A549 (cell line): ENCODE measurements around the gene ZNF423. TPM values are rescaled to one million over a fixed set of nuclear protein-coding genes. Genes with fewer than 3 reads are reported as not detected.

Experiments
- ATAC-seq, 2 experiments: fragments of 200-7000 bp in 1 of 2; fragments of >200 bp in 1 of 2; cut with Nextera tagmentation in 1 of 2; cut with Tn5 transposase in 1 of 2; 3 replicates each; pipeline versions ENCODE4 v1.8.0 to v1.9.1; 2018 to 2020; ENCODE audit warnings: mild to moderate bottlenecking in 1 of 2, moderate library complexity in 1 of 2
- CTCF ChIA-PET: fragments of 300-600 bp; sonication (Branson Sonifier 250); formaldehyde crosslinking; extraction: SDS; loops from one replicate; lab custom pipeline; 2021; ENCODE audit warnings: antibody characterized with exemption, inconsistent platforms; lab: Yijun Ruan, JAX
- POLR2A ChIA-PET: fragments of 350-600 bp; formaldehyde crosslinking; extraction: SDS; loops from one replicate; lab custom pipeline; 2021; ENCODE audit warnings: antibody characterized with exemption, inconsistent platforms; lab: Yijun Ruan, JAX
- DNase-seq, 2 experiments: peaks; one replicate each; pipeline versions ENCODE4 v3.0.0 to v3.0.0-alpha.2; 2011 to 2016; ENCODE audit warnings: low read depth in 1 of 2, low spot score in 1 of 2
- FAIRE-seq: peaks from 2 replicates; lab custom pipeline; 2011; peaks lifted over from hg19 to GRCh38; lab: Jason Lieb, UNC
- H3K27ac ChIP-seq, 2 experiments: fragments of >200 bp; sonication (Bioruptor Twin); formaldehyde crosslinking; 3 replicates each; pipeline ENCODE4 v1.5.1; 2016 to 2017
- H3K4me1 ChIP-seq: fragments of >200 bp; sonication (Bioruptor Twin); formaldehyde crosslinking; 3 replicates; pipeline ENCODE4 v1.6.1; 2016
- H3K4me2 ChIP-seq: fragments of >200 bp; sonication (Bioruptor Twin); formaldehyde crosslinking; 3 replicates; pipeline ENCODE4 v1.6.1; 2016
- H3K4me3 ChIP-seq: fragments of >200 bp; sonication (Bioruptor Twin); formaldehyde crosslinking; 3 replicates; pipeline ENCODE4 v1.5.1; 2016
- H3K9me3 ChIP-seq: fragments of >200 bp; sonication (Bioruptor Twin); formaldehyde crosslinking; 3 replicates; pipeline ENCODE4 v1.6.1; 2016
- BHLHE40 ChIP-seq: IDR thresholded peaks from 2 replicates; pipeline ENCODE4 v1.6.1; 2012; ENCODE audit warnings: low read depth, low read length, inconsistent platforms
- CHD2 ChIP-seq: fragments of 150-350 bp; IDR thresholded peaks from 2 replicates; pipeline ENCODE4 v1.6.1; 2014; ENCODE audit warnings: low read length; ENCODE audit not compliant: partially characterized antibody
- EHF ChIP-seq: fragments of 250-450 bp; sonication (Bioruptor Pico); IDR thresholded peaks from 2 replicates; pipeline ENCODE4 v1.5.0; 2020; ENCODE audit warnings: mild to moderate bottlenecking
- EHMT2 ChIP-seq: fragments of 200-600 bp; sonication (generic); IDR thresholded peaks from 2 replicates; pipeline ENCODE4 v1.6.1; 2016; ENCODE audit warnings: antibody characterized with exemption, low read depth, mild to moderate bottlenecking, moderate library complexity
- EP300 ChIP-seq, 2 experiments: fragments of >200 bp; sonication (Bioruptor Twin); formaldehyde crosslinking; IDR thresholded peaks; 2 replicates in 1 of 2; 3 replicates in 1 of 2; pipeline ENCODE4 v1.6.1; 2016 to 2017
- FOSL2 ChIP-seq, 2 experiments: fragments of 450-650 bp in 1 of 2; fragments of >200 bp in 1 of 2; sonication (Bioruptor Twin) in 1 of 2; formaldehyde crosslinking; IDR thresholded peaks; 2 replicates each; pipeline versions ENCODE4 v1.5.0 to v1.6.1; 2016 to 2020; ENCODE audit warnings: mild to moderate bottlenecking in 1 of 2, moderate library complexity in 1 of 2
- FOXS1 ChIP-seq: fragments of 250-450 bp; sonication (Bioruptor Pico); IDR thresholded peaks from 2 replicates; pipeline ENCODE4 v1.5.0; 2020; ENCODE audit warnings: mild to moderate bottlenecking, moderate library complexity
- GATA3 ChIP-seq: IDR thresholded peaks from 2 replicates; pipeline ENCODE4 v1.6.1; 2012; ENCODE audit warnings: borderline replicate concordance
- HDAC2 ChIP-seq: fragments of 200-600 bp; sonication (generic); IDR thresholded peaks from 2 replicates; pipeline ENCODE4 v1.6.1; 2016
- HEYL ChIP-seq: fragments of 250-450 bp; sonication (Bioruptor Pico); IDR thresholded peaks from 2 replicates; pipeline ENCODE4 v1.8.0; 2021; ENCODE audit warnings: mild to moderate bottlenecking, moderate library complexity
- HOXA7 ChIP-seq: fragments of 250-450 bp; sonication (Bioruptor Pico); IDR thresholded peaks from 2 replicates; pipeline ENCODE4 v1.5.0; 2020; ENCODE audit warnings: mild to moderate bottlenecking, moderate library complexity
- JUN ChIP-seq, 2 experiments: fragments of >200 bp; sonication (Bioruptor Twin); formaldehyde crosslinking; IDR thresholded peaks; 2 replicates in 1 of 2; 3 replicates in 1 of 2; pipeline ENCODE4 v1.6.1; 2016 to 2017
- KDM5A ChIP-seq: fragments of 200-600 bp; sonication (generic); IDR thresholded peaks from 2 replicates; pipeline ENCODE4 v1.6.1; 2016; ENCODE audit warnings: antibody characterized with exemption, mild to moderate bottlenecking
- NFE2L2 ChIP-seq: fragments of 150-350 bp; conservative IDR thresholded peaks from 2 replicates; pipeline ENCODE4 v1.6.1; 2014; ENCODE audit warnings: low read length
- NPAS2 ChIP-seq: fragments of 250-450 bp; sonication (Bioruptor Pico); IDR thresholded peaks from 2 replicates; pipeline ENCODE4 v1.8.0; 2022; ENCODE audit warnings: mild to moderate bottlenecking, moderate library complexity, borderline replicate concordance
- NR3C1 ChIP-seq: fragments of >200 bp; sonication (Bioruptor Twin); formaldehyde crosslinking; IDR thresholded peaks from 3 replicates; pipeline ENCODE4 v1.6.1; 2017
- PHF8 ChIP-seq: fragments of 200-600 bp; sonication (generic); IDR thresholded peaks from 2 replicates; pipeline ENCODE4 v1.6.1; 2016; ENCODE audit warnings: low read depth, mild to moderate bottlenecking, antibody characterized with exemption, moderate library complexity, borderline replicate concordance
- POLR2A ChIP-seq: IDR thresholded peaks from 2 replicates; pipeline ENCODE4 v1.6.1; 2012; ENCODE audit warnings: mild to moderate bottlenecking, low read length
- RARB ChIP-seq: fragments of 250-450 bp; sonication (Bioruptor Pico); IDR thresholded peaks from 2 replicates; pipeline ENCODE4 v1.8.0; 2021; ENCODE audit warnings: mild to moderate bottlenecking, moderate library complexity
- RCOR1 ChIP-seq: fragments of 150-350 bp; IDR thresholded peaks from 2 replicates; pipeline ENCODE4 v1.6.1; 2014; ENCODE audit warnings: antibody characterized with exemption, low read length, low read depth
- RFX5 ChIP-seq: fragments of 450-650 bp; IDR thresholded peaks from 2 replicates; pipeline ENCODE4 v1.7.1; 2014; ENCODE audit warnings: antibody characterized with exemption, mild to moderate bottlenecking, moderate library complexity
- RNF2 ChIP-seq: fragments of 200-600 bp; sonication (generic); IDR thresholded peaks from 2 replicates; pipeline ENCODE4 v1.6.1; 2016; ENCODE audit warnings: low read depth, mild to moderate bottlenecking, antibody characterized with exemption, moderate library complexity, borderline replicate concordance
- TFCP2L1 ChIP-seq: fragments of 250-450 bp; sonication (Bioruptor Pico); IDR thresholded peaks from 2 replicates; pipeline ENCODE4 v1.5.0; 2021; ENCODE audit warnings: mild to moderate bottlenecking
- ZC3H11A ChIP-seq: fragments of 450-650 bp; IDR thresholded peaks from 2 replicates; pipeline ENCODE4 v1.6.1; 2014; ENCODE audit warnings: antibody characterized with exemption, mild to moderate bottlenecking
- ZSCAN20 ChIP-seq: fragments of 250-450 bp; sonication (Bioruptor Pico); IDR thresholded peaks from 2 replicates; pipeline ENCODE4 v1.8.0; 2022; ENCODE audit warnings: mild to moderate bottlenecking, moderate library complexity
- WGBS: methylation state at CpG from one replicate; pipeline ENCODE4 v1.1.6; 2017; ENCODE audit errors: missing lambda C conversion rate; 5-methylcytosine and 5-hydroxymethylcytosine counted together
- polyA plus RNA-seq, 4 experiments: library from polyadenylated mRNA; depleted of rRNA in 3 of 4; stranded (reverse); fragments of >200 nt; fragmentation: RNase III in 1 of 4; extraction: RNeasy Plus Mini Kit Qiagen cat#74134 plus additional on column Dnase treatment in 1 of 4; gene quantifications; 2 replicates in 3 of 4; 3 replicates in 1 of 4; pipeline ENCODE4 v1.2.3, GENCODE V29; 2011 to 2017
- TF ChIP-seq, protein P1 (sequence below): IDR thresholded peaks from 2 replicates; pipeline ENCODE4 v1.6.1; 2012; ENCODE audit warnings: low read depth, borderline replicate concordance
- TF ChIP-seq, protein P2 (sequence below): fragments of 250-450 bp; sonication (Bioruptor Pico); IDR thresholded peaks from 2 replicates; pipeline ENCODE4 v1.5.0; 2020; ENCODE audit warnings: low read depth, mild to moderate bottlenecking, moderate library complexity
- TF ChIP-seq, protein P3 (sequence below): fragments of >200 bp; sonication (Bioruptor Twin); formaldehyde crosslinking; IDR thresholded peaks from 3 replicates; pipeline ENCODE4 v1.5.1; 2016
- TF ChIP-seq, protein P4 (sequence below): fragments of 450-650 bp; IDR thresholded peaks from 2 replicates; pipeline ENCODE4 v1.6.1; 2014; ENCODE audit warnings: antibody characterized with exemption
- TF ChIP-seq, protein P5 (sequence below): IDR thresholded peaks from 2 replicates; pipeline ENCODE4 v1.6.1; 2012

ZNF423 gene
- polyA plus RNA-seq, 2 of the 4 experiments (the other 2 are of a cell fraction), result 0.04 to 0.10 TPM

DNA sequence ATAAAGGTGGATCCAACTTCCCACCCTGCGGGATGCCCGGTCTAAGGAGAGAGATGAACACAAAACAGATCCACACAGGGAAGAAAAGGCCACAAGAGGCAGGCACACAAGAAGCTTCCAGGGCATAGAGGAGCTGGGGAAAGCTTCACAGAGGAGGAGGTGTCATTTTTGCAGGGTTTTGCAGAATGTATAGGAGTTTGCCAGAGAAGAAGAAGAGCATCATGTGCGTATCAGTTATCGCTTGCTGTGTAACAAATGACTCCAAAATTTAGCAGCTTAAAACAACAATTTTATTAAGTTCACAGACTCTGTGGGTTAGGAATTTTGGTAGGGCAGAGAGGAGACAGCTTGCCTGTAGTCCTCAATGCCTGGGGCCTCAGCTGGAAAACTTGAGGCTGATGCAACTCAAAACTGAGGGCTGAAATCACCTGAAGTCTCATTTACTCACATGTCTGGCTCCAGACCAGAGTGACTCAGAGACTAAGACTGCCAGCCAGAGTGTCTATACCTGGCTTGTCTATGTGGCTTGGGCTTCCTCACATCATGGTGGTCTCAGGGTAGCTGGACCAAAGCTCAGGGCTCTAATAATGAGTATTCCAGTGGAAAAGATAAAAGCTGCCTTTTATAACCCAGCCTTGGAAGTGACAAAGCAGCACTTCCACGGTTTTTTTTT, 33.9 kb upstream of the ZNF423 start:
- peaks cover 13% of the 10 kb centered on the region; the same call in 2 of the 3 replicates for H3K9me3 ChIP-seq
- TF ChIP-seq BHLHE40 (no peak), ZC3H11A (no peak), NPAS2 (CRISPR knock-in tag) (no peak), NR3C1 (no peak), RFX5 (no peak), KDM5A (no peak), HOXA7 (no peak), PHF8 (no peak), POLR2A (no peak), RNF2 (no peak), FOSL2 (IDR thresholded peaks at IDR 0.05) (no peak), FOSL2 (CRISPR knock-in tag; IDR thresholded peaks at IDR 0.05) (no peak), HEYL (CRISPR knock-in tag) (no peak), CHD2 (no peak), RCOR1 (no peak), RARB (CRISPR knock-in tag) (no peak), EHMT2 (no peak)
- TF ChIP-seq, protein P1, sequence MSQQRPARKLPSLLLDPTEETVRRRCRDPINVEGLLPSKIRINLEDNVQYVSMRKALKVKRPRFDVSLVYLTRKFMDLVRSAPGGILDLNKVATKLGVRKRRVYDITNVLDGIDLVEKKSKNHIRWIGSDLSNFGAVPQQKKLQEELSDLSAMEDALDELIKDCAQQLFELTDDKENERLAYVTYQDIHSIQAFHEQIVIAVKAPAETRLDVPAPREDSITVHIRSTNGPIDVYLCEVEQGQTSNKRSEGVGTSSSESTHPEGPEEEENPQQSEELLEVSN, result no peak
- TF ChIP-seq, protein P2, sequence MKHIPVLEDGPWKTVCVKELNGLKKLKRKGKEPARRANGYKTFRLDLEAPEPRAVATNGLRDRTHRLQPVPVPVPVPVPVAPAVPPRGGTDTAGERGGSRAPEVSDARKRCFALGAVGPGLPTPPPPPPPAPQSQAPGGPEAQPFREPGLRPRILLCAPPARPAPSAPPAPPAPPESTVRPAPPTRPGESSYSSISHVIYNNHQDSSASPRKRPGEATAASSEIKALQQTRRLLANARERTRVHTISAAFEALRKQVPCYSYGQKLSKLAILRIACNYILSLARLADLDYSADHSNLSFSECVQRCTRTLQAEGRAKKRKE (CRISPR knock-in tag), result no peak
- TF ChIP-seq, protein P3, sequence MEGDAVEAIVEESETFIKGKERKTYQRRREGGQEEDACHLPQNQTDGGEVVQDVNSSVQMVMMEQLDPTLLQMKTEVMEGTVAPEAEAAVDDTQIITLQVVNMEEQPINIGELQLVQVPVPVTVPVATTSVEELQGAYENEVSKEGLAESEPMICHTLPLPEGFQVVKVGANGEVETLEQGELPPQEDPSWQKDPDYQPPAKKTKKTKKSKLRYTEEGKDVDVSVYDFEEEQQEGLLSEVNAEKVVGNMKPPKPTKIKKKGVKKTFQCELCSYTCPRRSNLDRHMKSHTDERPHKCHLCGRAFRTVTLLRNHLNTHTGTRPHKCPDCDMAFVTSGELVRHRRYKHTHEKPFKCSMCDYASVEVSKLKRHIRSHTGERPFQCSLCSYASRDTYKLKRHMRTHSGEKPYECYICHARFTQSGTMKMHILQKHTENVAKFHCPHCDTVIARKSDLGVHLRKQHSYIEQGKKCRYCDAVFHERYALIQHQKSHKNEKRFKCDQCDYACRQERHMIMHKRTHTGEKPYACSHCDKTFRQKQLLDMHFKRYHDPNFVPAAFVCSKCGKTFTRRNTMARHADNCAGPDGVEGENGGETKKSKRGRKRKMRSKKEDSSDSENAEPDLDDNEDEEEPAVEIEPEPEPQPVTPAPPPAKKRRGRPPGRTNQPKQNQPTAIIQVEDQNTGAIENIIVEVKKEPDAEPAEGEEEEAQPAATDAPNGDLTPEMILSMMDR, result no peak
- POLR2A ChIA-PET, result no interaction called here
- FAIRE-seq (no peak), ATAC-seq (no peak), DNase-seq (no peak)
- no peaks in the 10 kb centered on the region for H3K4me1 ChIP-seq
- H3K4me2 ChIP-seq, result no peak overlapping the region
- no peak overlapping the region for H3K4me3 ChIP-seq
- 79% methylated on average over 5 of the region's 5 CpGs for WGBS
- no peak overlapping the region for H3K27ac ChIP-seq
- CTCF ChIA-PET, result interaction anchor here (0.6 to 5.9 kb wide), 3 partner anchors 13 to 1480 kb away, joined by 3 to 36 read pairs (median 3); no protein-coding TSS in a partner anchor

DNA sequence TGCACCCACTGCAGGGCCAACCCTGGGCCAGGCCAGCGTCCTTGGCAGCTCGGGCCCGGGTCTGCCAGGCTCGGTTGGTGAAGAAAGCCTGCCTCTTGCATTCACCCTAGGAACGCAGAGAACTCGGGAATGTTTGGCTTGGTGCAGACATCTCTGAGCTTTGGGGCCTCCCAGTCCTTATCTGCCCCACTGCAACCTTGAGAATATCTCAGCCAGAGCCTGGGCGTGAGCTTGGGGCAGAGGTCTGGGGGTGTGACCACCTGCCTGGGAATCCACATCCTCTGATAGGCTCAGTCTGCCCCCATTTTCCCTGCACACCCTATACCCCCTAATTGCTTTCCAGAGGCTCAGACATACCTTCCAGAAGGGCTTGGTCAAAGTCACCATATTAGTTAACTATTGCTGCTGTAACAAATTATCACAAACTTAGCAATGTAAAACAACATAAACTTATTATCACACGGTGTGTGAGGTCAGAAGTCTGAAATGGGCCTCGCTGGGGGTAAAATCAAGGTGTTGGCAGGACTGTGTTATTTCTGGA, 30.7 kb upstream of the ZNF423 start:
- H3K4me2 ChIP-seq, result no peak overlapping the region
- no peak for DNase-seq
- no peak overlapping the region for H3K27ac ChIP-seq
- peaks cover 11% of the 10 kb centered on the region; the same call in 1 of the 3 replicates for H3K4me1 ChIP-seq
- H3K9me3 ChIP-seq, result peaks cover 13% of the 10 kb centered on the region; the same call in 2 of the 3 replicates
- FAIRE-seq, result no peak
- ChIA-PET POLR2A (no interaction called here), CTCF (interaction anchor here (0.6 to 5.9 kb wide), 3 partner anchors 10 to 151 kb away, joined by 4 to 36 read pairs (median 5); no protein-coding TSS in a partner anchor)
- TF ChIP-seq, protein P4, sequence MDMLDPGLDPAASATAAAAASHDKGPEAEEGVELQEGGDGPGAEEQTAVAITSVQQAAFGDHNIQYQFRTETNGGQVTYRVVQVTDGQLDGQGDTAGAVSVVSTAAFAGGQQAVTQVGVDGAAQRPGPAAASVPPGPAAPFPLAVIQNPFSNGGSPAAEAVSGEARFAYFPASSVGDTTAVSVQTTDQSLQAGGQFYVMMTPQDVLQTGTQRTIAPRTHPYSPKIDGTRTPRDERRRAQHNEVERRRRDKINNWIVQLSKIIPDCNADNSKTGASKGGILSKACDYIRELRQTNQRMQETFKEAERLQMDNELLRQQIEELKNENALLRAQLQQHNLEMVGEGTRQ, result no peak
- TF ChIP-seq BHLHE40 (no peak), TFCP2L1 (no peak), NR3C1 (no peak), RARB (CRISPR knock-in tag) (no peak), HDAC2 (no peak), EHF (CRISPR knock-in tag) (no peak), GATA3 (no peak), CHD2 (no peak), POLR2A (no peak), NFE2L2 (no peak), JUN (IDR thresholded peaks at IDR 0.05) (no peak), RCOR1 (no peak), HEYL (CRISPR knock-in tag) (no peak), EP300 (IDR thresholded peaks at IDR 0.05) (no peak), ZSCAN20 (no peak), FOXS1 (CRISPR knock-in tag) (no peak)
- TF ChIP-seq, protein P5, sequence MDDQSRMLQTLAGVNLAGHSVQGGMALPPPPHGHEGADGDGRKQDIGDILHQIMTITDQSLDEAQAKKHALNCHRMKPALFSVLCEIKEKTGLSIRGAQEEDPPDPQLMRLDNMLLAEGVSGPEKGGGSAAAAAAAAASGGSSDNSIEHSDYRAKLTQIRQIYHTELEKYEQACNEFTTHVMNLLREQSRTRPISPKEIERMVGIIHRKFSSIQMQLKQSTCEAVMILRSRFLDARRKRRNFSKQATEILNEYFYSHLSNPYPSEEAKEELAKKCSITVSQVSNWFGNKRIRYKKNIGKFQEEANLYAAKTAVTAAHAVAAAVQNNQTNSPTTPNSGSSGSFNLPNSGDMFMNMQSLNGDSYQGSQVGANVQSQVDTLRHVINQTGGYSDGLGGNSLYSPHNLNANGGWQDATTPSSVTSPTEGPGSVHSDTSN, result no peak
- TF ChIP-seq, protein P1, result no peak
- H3K4me3 ChIP-seq, result no peak overlapping the region
- whole genome bisulfite sequencing, result 43% methylated on average over 9 of the region's 9 CpGs
- no peak for ATAC-seq
